Pancreas (tissue), 10 donors: Measurements from ENCODE around the gene PRICKLE2. TPM values are rescaled to one million over a fixed set of nuclear protein-coding genes. Genes with fewer than 3 reads are reported as not detected.

ENCODE experiments used
- ATAC-seq, 4 donors: fragments of 200-7000 bp; cut with Tn5 transposase; one replicate each; pipeline versions ENCODE4 v1.8.0 to v1.9.1; 2020; ENCODE audit warnings: mild to moderate bottlenecking in 4 of 4, moderate library complexity in 4 of 4
- DNase-seq, 6 donors: peaks; one replicate each; pipeline ENCODE4 v3.0.0-alpha.2; 2020
- FAIRE-seq: peaks from 2 replicates; lab custom pipeline; 2012; peaks lifted over from hg19 to GRCh38; lab: Jason Lieb, UNC
- H3K27ac ChIP-seq, 4 donors: fragments of 200-600 bp; sonication (generic); 1 replicate in 3 of 4; 2 replicates in 1 of 4; pipeline versions ENCODE4 v1.5.0 to v1.8.0; 2020
- H3K27me3 ChIP-seq, 4 donors: fragments of 200-600 bp; one replicate each; pipeline ENCODE4 v1.8.0; 2021
- H3K36me3 ChIP-seq, 3 donors: fragments of 200-600 bp; sonication (generic) in 1 of 3; one replicate each; pipeline versions ENCODE4 v1.5.0 to v1.8.0; 2020 to 2021
- H3K4me1 ChIP-seq, 3 donors: fragments of 200-600 bp; one replicate each; pipeline ENCODE4 v1.8.0; 2021
- H3K4me3 ChIP-seq, 4 donors: fragments of 200-600 bp; sonication (generic) in 2 of 4; one replicate each; pipeline versions ENCODE4 v1.5.0 to v1.8.0; 2020 to 2021
- H3K9me3 ChIP-seq, 4 donors: fragments of 200-600 bp; one replicate each; pipeline ENCODE4 v1.8.0; 2021
- CTCF ChIP-seq, 4 donors: fragments of 200-600 bp; sonication (generic) in 3 of 4; IDR thresholded peaks; one replicate each; pipeline versions ENCODE4 v1.5.0 to v1.8.0; 2021; ENCODE audit warnings: antibody characterized with exemption in 4 of 4
- WGBS, 2 donors: extraction: QIAGEN DNeasy Blood & Tissue Kit; methylation state at CpG; one replicate each; pipeline ENCODE4 v1.1.7; 2013; 5-methylcytosine and 5-hydroxymethylcytosine counted together
- intact Hi-C, 3 donors: fragments of 100-400 bp; cut with DNase I; formaldehyde crosslinking; loops; one replicate each; pipeline versions ENCODE4 v1.11.1 to v1.14.2; 2022
- polyA plus RNA-seq, 2 donors: library from polyadenylated mRNA; stranded (reverse); fragments of 200-250 nt; gene quantifications; one replicate each; pipeline ENCODE4 v1.2.3, GENCODE V29; 2013
- total RNA-seq, 6 donors: library from RNA; stranded (reverse); fragmentation: NEBNext Ultra II Directional in 4 of 6; extraction: Animal tissue kit (Norgen Biotek cat#: 25700) in 4 of 6; gene quantifications; one replicate each; pipeline versions ENCODE4 v1.2.1 to v1.2.4, GENCODE V29; 2021 to 2023
- donor health status: healthy with polysubstance abuse.
- donor health status: DM: no; HTN: no; CAD: no; lungs with moderate emphysema.
- donor health status: DM: no; HTN: no; CAD: no.
- donor health status: control.
- donor health status: control.
- donor health status: Bipolar disorder and iron deficiency.
- donor health status: DM: yes; HTN: yes; CAD: no.
- donor health status: DM: no; HTN: no; CAD: no.
- donor health status: DM: no; HTN: no; CAD: no.
- donor health status: DM: yes; HTN: yes; CAD: no.

The PRICKLE2 gene
- total and polyA plus RNA-seq, 8 donors = 1.5 to 13.9 (median 7.2) TPM

DNA sequence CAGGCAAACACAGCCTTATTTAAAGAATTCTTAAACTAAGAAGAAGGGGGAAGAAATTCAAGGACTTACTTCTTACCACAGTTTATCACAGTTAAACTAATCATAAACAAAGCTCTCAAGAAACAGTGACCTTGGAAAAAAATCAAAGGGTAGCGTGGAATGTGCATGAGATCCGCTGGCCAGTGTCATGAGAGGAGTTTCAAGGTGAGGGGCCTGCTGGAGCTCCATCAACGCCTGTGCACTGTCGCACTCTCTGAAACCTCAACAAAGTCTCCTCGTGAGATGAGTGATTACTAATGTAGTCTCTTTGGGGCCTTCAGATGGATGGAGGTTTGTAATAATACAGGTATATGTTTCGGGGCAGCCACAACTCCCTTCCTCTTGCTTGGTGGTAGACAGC is 28.4 kb upstream of the PRICKLE2 start:
- H3K27ac ChIP-seq = no peak overlapping the region
- DNase-seq = no peak
- no peak for FAIRE-seq
- ATAC-seq = no peak
- intact Hi-C loops = no loop called here
- H3K36me3 ChIP-seq = no peaks in the 10 kb centered on the region
- H3K9me3 ChIP-seq = no peaks in the 10 kb centered on the region
- no peak overlapping the region for H3K4me3 ChIP-seq
- peaks cover 0 to under 1% (median under 1%) of the 10 kb centered on the region in 3 donors for H3K4me1 ChIP-seq
- H3K27me3 ChIP-seq = no peaks in the 10 kb centered on the region
- TF ChIP-seq CTCF (IDR thresholded peaks at IDR 0.05) = no peak
- 91 to 92% methylated on average over 6 of the region's 6 CpGs for WGBS, 2 donors

DNA sequence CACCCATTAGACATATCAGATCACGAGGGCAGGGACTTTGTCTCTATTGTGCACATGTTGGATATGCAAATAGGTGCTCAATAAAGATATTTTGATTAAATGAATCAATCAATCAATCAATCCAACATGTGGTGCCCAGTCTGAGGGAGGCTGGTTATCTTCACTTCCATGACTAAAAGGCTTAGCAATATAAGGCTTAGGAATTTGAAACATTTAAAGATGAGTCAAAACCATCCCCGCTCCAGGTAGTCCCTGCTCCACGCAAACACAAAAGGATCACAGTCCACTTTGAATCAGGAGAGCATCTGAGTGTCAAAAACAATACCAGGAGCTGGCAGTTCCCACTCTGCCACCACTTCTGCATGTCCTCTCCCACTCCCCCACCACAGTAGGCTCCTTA is 25.8 kb upstream of the PRICKLE2 start:
- Histone ChIP-seq H3K27ac (no peak overlapping the region), H3K4me3 (no peak overlapping the region), H3K9me3 (no peaks in the 10 kb centered on the region), H3K4me1 (peaks cover 0 to 8% (median 5%) of the 10 kb centered on the region in 3 donors), H3K27me3 (no peaks in the 10 kb centered on the region), H3K36me3 (no peaks in the 10 kb centered on the region)
- DNase-seq (no peak), FAIRE-seq (no peak), ATAC-seq (no peak)
- 93 to 97% methylated on average over 3 of the region's 3 CpGs for WGBS, 2 donors
- TF ChIP-seq CTCF (IDR thresholded peaks at IDR 0.05) = no peak
- intact Hi-C loops = no loop called here

GRCh38 chr3:64247991-64248646 is 22.9 kb upstream of the PRICKLE2 start:
- FAIRE-seq (no peak), DNase-seq (no peak), ATAC-seq (peak in 1 of 4 donors; percentile 32)
- intact Hi-C loops = no loop called here
- H3K27ac ChIP-seq = no peak overlapping the region
- no peak for TF ChIP-seq CTCF (IDR thresholded peaks at IDR 0.05)
- H3K27me3 ChIP-seq = no peaks in the 10 kb centered on the region
- H3K9me3 ChIP-seq = no peaks in the 10 kb centered on the region
- H3K4me3 ChIP-seq = no peak overlapping the region
- WGBS, 2 donors = 55 to 62% methylated on average over 4 of the region's 4 CpGs
- peaks cover 0 to 8% (median 5%) of the 10 kb centered on the region in 3 donors for H3K4me1 ChIP-seq
- no peaks in the 10 kb centered on the region for H3K36me3 ChIP-seq

DNA sequence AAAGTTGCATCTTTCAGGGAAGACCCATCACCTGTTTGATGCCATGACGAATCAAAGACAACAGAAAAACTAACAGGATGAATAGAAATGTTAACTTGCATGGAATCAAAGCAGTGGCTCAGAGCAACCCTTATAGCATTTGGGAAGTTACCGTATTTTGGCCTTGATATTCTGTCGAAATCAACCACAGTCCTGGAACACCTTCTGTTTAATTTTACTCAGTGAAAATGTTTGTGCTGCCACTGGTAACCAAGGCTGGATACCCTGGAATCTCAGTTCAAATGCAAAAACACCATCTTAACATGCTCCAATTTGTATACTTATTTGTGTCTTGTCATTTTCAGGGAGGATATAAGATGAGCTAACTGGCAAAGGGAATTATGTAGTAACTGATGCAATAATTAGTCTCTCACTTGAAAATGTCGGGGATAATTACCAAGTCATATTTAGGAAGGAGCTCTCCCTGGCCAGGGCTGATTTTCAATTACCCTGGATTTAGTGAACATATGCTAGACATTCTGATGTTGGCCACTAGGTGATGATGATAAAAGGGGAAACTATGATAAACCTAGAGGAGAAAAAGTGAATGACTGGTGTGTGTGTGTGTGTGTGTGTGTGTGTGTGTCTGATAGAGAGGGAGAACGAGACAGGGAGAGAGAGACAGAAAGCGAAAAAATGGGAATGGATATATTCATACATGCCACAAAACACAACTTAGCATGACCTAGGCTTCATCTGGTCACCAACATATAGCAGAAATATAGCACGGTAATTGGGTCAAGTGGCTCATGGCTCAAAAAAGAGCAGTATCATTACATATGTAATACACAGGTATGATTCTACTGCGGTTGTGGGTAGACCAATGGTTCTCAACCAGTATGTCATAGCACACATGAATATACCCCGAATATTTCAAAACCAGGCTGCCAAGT is 19.0 kb upstream of the PRICKLE2 start:
- H3K9me3 ChIP-seq = no peaks in the 10 kb centered on the region
- no peaks in the 10 kb centered on the region for H3K27me3 ChIP-seq
- no peak overlapping the region for H3K27ac ChIP-seq
- H3K36me3 ChIP-seq = no peaks in the 10 kb centered on the region
- H3K4me3 ChIP-seq = no peak overlapping the region
- FAIRE-seq (no peak), ATAC-seq (no peak), DNase-seq (no peak)
- no peak for TF ChIP-seq CTCF (IDR thresholded peaks at IDR 0.05)
- WGBS, 2 donors = 79 to 84% methylated on average over 9 of the region's 9 CpGs
- peaks cover 0 to 8% (median 5%) of the 10 kb centered on the region in 3 donors for H3K4me1 ChIP-seq
- intact Hi-C loops = no loop called here
